Activated effector memory CD4-positive, alpha-beta T cell treated with Interleukin-2 at 50 U/mL for 16 hours (primary cell): ENCODE measurements around the gene UNC13D.

Experiments
- DNase-seq: peaks from one replicate; pipeline ENCODE4 v3.0.0-alpha.2; 2020

Gene UNC13D

DNA sequence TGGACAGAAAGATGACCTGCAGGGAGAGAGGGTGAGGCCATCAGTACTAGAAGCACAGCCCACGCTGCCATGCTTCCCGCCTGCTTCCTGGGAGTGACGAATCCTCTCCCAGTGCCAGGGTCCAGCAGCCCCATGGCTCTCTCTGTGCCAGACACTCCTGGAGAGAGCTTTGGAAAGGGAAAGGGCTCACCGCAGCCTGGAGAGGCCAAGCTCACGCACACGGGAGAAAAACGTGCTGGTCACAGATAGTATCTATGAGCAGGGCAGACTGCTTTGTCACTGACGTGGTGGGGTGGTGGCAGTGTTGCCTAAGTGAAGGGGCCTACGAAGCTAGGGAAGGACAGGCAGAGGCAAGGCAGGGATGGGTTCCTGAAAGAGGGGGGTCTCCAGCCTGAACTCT lies 5.5 kb upstream of the UNC13D start:
- DNase-seq, result no peak

DNA sequence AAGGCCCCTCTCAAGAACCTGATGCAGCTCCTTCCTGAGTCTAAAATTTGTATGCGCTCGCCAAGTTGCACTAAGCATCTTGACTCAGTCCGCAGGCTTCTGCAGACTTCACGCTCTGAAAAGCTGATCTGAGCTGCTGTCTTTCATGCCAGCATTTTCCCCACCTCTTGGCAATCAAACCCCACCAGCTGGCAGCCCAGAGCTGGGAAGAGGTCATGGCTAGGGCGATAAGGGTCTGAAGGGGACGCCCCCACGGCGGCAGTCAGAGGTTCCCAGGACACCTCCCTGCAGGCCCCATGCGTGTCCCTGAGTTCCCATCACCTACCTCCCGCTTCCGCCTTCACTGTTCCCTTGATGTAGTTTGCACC lies 5.1 kb upstream of the UNC13D start:
- no peak for DNase-seq

DNA sequence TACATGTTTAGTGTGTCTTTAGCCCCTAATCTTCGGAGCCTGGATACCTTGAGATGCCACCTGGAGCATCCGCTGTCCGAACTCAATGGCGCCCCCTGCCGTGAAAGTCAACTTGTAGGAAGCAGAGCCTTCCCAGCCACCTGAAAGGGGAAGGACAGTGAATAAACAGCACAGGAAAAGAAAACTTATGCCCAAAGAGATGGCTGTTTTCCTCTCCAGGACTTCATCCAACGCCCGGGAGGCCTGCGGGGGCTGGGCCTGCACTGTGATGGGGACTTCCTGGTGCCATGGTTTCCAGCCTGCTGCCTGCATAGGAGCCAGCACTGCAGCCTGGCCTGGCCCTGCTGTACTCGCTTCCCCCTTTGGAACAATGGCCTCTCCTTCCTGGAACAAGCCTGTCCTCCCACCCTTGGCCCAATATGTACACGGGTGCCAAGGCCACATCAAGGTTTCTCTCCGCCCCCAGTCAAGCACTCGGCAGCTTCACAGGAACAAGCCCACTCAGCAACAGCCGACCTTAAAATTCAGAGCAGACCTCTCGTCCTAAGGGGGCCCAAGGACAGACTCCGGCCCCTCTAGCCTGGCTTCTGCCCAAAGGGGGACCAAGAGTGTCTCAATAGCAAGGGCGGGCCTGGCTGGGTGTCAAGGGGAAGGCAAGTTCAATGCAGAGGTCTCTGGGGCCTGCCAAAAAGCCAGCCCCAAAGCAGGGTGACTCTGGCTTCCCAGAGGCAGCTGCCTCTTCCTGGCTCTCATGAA lies 4.5 kb upstream of the UNC13D start:
- DNase-seq, result peak; percentile 68

DNA sequence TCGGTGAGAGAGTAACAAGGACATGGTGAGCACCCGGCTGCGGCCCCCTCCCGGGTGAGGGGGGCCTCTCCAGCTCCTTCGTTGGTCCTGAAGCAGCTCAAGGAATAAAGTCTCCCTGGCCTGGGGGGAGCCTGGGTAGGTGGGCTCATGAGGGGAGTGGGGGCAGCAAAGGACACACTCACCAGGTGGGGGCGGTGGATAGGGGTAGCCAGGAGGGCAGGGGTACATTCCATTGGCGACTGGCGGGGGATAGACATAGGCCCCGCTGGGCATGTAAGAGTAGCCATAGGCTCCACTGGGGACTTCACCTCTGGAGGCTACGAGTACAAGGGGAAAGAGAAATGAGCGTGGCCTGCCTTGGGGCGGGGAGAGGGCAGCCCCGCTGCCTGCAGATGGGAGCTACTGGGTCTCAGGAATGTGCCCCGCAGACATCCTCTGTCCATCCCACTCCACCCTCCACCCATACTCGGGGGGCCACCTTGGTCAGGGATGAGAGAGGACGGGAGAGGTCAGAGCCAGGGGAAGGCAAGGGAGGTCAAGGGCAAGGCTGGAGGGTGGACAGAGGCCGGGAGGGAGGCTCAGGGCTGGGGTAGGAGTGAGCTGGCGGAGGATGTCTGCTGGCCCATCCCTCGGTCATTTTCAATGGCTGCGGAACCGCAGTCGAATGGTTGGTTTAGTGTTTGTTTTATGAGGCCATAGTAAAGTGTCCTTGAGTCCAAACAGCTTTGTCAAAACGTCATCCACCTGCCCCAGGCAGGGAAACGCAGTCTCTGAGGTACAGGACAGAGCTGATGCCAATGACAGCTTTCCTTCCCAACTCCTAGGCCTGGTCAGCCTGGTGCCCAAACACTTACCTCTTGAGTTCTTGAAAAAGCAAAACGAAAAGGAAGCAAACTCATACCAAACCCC lies 3.7 kb upstream of the UNC13D start:
- DNase-seq, result no peak

DNA sequence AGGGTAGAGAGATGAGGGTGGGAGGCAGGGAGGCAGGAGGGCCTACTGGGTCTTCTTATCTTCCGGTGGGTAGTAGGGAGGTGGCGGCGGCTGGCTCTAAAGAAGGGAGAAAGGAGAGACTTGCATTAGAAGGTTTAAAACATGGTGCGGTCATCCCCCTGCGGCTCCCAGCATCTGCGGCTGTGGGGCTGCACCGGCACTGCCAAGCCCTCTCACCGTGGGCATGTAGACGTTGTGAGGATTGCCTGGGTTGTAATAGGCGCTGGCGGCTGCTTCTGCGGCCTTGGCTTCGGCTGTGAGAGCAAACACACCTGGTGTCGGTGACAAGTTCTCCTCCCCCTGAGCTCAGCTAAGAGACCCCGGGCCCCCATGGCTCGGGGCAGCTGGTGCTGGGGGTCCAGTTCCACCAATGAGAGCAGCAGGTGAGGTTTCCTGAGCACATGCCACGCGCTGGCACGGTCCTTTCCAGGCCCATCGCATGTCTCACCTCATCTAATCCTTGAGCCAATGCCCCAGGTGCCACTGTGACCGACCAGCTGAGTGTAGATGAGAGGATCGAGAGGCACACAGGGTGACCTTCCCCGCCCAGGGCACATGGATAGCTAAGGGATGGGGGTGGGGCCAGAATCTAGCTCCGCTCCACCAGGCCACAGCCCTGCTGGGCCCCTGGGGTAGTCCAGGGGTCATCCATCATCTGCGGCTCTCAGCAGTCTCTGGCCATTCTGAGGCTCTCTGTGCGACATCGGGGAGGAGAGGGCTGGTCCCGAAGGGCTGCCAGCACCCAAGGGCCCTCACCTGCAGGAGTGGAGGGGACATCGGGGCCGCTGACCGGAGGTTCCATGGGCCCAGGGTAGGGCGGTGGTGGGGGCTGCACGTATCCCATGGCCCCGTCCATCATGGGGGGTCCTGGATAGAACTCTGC lies 2.7 kb upstream of the UNC13D start:
- DNase-seq, result no peak

DNA sequence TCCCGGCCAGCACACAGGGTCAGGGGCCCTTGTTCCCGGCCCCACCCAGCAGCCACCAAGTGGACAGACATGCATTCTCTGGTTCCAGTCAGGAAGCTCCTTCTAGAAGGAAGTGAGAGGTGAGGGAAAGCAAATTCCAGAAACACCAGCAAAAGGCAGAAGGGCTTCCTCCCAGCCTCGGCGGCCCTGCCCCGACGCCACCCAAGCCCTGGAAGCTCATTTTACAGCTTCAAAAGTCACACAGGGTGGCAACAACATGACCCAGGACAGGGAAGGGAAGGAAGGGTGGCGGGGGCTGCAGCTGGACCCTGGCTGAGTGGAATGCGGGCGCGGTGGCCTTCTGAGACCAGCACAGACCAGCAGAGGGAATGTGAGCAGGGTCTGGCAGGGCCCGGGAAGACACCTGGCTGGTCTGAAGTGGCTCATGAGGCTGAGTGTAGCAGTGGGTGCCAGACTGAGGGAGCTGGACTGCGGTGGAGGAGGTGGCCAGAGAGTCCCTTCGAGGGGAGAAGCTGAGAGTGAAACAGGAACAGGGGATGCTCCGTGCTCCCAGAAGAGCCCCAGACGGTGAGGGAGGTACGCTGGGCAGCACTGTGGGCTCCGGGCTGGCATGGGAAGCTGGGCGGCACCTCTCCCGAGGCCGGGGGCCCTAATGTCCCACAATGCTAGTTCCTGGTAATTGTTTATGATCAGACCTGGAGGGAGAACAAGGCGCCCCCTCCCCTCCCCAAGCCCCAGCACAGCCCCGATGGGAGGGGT lies 1.9 kb upstream of the UNC13D start:
- DNase-seq, result no peak

DNA sequence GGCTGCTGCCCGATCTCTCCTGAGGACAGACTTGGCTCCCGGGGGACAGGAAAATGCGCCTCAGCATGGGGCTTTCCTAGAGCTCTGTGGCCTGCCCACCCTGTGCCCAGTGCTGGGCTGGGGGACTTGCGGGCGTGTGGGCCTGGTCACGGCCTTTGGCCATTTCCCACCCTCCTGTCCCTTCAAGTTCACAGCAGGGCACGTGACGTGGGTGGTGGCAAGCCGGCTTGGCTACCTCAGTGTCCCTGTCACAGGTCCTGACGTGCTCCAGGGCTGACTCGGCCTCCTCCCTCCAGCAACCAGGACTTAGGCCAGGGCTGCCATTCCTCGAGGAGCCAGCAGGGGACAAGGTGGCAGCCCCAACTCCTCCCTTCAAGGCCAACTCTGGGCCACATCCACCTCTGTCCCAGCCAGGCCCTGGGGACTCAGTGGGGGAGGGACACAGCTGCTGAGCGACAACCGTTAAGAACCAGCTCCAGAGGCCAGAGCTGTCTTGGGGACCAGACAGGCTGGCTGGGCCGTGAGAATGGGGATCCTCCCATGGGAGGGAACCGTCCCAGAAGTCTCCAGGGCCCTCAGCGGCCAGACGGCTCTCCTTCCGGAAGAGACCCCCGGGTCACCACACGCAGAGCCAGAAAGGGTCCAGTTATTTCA lies 981 bp upstream of the UNC13D start:
- peak; percentile 35 for DNase-seq

DNA sequence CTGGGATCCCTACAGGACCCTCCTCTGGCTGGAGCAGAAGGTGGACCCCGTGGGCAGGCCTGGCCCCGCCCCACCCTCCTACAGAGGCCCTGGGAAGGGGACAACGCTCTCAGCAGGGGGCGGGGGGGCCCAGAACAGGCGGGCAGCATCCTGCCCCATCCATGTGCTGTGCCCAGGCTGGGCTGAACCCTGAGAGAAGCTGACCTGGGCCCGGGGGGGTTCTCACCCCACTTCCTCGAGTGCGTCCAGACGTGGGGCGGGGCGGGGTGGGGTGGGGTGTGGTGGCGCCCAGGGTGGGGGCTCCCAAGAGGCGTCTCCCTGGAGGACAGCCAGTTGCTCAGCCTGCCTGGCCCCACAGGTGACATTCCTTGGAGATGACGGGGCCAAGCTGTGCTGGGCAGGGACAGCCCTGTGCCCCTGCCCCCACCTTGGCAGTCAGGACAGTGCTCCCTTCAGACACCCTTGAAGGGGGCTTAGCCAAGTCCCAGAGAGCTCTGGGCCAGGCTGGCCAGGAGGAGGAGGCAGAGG lies 390 bp upstream of the UNC13D start:
- DNase-seq, result no peak

DNA sequence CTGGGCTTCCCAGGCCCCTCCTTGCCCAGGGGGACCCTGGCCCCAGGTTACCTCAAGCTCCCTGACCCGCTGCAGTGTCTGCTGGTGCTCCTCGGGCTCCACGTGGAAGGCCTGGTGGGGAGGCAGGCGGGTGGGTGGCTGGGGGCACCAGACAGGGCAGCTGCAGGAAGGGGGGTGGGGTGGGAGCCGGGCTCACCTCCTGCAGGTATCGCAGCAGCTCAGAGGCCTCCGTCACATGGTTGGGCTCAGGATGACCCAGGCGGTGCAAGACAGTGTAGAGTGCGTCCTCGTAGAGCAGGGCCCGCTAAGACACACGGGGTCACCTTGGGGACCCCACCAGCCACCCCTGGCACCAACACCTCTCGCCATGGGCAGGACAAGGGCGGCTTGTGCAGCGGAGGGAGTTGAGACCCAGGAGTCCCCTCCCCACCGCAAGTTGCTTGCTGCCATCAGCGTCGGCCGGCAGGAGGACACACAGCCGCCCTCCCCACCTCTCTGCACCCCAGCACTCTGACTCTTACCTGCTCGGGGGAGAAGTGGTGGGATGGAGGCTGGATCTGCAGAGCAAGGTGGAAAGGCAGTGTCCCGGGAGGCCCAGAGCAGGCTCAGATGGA lies 1.1 kb downstream of the UNC13D start:
- no peak for DNase-seq

DNA sequence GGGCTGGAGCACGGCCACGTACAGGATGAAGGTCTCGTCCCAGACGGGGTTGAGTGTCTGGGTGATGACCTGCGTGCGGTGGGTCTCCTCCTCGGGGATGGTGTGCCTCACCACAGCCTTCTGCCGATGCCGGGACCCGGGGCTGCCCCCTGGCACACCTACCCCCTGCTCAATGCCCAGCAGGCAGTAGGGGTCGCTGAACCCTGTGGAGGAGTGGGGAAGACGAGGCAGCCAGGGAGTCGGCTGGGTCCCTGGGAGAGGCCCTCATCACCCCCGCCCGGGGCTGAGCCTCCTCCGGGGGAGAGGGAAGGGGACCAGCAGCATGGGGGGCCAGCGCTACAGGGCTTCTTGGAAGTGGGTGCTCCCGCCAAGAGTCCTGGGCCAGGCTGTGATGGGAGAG lies 1.8 kb downstream of the UNC13D start:
- DNase-seq, result no peak

DNA sequence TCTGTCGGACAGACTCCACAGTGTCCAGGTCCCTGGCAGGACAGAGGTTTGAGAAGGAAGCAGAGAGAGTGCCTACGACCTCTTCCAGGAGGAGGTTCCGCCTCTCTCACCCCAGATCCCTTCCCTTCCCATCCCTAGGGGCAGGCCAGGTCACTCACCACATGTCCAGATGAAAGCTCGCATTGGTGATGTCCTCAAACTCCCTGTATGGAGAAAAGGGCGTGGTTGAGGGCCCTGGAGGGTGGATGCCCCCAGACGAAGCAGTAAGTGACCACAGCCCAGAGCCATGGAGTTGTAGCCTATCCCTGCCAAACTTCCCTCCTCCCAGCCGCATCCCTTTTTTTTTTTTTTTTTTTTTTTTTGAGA lies 3.4 kb downstream of the UNC13D start:
- DNase-seq, result no peak

DNA sequence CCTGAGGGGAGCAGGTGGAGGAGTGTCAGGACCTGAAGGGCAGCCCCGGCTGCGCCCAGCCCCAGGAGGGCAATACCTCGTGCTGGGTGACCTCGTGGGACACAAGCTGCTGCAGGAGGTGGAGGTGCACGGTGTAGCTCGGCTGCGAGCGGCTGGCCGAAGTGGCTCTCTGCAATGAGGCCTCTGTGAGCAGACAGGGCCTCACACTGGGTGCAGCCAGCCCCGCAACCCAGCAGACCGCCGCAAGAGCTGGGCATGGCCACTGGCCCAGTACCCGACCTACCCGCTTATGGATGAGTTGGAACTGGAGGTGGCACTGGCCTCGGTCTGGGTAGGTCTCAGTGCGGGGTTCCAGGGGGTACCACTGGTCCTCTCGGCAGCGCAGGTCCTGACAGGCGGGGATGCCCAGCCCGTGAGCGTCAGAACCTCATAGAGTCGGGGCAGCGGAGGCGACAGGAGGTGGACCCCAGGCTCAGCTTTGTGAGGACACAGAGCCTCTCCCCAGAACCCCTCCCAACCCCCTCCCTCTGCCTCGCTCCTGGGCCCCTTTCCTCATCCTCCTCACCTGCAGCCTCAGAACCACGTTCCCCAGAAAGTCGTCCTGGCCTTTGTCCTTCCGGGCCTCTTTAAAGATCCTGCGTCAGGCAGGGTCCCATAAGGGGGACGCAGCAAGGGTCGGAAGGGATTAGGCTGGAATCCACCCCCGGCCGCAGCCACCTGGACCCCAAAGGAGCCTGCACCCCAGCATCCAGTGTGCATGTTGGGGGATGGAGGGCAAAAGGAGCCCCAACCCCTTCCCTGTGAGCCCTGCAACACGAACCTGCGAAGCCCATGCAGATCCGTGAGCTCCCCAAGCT lies 4.0 kb downstream of the UNC13D start:
- DNase-seq, result no peak

DNA sequence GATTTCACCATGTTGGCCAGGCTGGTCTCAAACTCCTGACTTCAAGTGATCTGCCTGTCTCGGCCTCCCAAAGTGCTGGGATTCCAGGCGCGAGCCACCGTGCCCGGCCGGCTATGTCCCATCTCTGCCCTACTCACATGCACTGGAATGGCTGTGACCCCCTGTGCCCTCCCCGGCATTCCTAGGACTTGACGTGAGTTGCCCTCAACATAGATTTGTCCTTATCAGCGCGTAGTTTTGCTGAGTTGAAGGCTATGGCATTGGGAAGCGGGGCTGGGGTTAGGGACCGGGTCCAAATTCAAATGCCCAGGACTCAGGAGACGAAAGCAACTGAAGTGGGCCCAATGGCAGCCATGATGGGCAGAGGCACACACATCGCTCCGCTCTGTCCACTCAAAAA lies 5.8 kb downstream of the UNC13D start:
- DNase-seq, result no peak

DNA sequence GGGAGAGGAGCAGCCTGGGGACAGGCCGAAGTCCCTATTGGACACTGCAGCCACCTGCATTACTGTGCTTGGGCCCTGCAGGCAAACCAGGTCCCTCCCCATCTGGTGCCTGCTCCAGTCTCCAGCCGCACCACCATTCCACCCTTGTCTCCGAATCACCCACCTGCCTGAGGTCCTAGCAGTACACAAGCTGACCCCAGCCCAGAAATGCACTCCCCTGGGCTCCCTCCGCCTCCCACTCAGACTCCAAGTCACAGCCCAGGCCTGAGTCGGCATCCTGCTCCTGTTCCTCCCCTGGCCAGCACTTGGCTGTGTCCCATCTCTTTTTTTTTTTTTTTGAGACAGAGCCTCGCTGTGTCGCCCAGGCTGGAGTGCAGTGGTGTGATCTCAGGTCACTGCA lies 6.3 kb downstream of the UNC13D start:
- no peak for DNase-seq

DNA sequence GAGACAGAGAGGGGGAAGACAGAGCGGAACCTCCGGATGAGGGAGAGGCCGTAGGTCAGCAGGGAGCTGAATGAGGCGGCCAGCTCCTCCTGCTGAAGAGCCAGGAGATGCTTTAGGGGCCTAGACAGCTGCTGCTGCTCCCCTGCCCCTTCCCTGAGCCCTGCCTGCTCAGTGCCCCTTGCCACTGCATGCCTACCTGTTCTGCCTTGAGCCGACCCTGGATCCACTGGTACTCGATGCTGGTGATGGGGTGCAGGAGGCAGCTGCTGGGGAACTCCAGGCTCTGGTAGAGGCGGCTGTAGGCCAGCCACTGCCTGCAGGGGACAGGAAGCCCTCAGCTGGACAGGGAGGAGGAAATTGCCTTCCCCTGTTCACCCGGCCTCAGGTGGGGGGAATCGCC lies 7.6 kb downstream of the UNC13D start:
- DNase-seq, result no peak

DNA sequence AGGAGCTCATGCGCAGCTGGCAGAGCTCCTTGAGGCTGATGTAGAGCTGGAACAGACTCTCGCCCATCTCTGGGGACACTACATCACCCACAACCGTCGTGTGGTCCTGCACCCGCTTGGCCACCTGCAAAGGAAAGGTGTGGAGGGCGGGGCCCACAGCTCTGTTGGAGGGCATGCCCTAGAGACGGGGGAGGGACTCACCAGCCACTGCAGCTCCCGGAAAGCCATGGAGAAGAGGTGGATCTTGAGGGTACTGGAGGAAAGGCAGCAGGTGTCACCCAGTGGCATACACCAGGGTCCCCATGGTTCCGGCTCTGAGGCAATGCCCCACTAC lies 8.6 kb downstream of the UNC13D start:
- no peak for DNase-seq

DNA sequence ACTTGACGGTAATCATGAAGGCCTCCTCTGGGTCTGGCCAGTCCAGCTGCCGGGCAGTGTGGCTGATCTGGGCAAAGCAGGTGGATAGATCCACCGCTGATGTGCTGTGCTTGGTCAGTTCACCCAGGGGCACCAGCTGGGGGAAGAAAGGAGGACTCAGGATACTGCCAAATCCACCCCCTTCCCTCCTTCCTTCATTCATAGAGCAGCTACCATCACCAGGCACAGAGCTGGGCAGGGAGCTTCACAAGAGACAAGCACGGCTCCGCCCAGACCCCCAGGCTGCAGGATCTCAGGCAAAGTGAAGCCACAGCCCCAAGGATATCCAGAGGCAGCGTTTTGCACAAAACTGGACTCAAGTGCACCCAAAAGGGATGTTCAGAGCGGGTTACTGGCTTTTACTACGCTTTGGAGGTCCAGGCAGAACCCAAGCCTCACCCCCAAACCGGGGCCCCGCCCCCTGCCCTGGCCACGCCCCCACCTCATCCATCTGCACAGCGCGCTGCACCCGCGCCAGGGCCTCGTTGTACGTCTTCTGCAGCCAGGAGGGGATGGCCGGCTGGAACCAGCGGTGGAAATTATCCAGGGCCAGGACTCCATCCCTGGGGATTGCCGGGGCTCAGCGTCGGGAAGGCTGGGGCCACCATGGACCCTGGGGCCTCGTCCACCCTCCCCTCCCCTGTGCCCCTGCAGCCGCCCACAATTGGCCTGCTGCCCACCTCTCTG lies 9.1 kb downstream of the UNC13D start:
- no peak for DNase-seq

DNA sequence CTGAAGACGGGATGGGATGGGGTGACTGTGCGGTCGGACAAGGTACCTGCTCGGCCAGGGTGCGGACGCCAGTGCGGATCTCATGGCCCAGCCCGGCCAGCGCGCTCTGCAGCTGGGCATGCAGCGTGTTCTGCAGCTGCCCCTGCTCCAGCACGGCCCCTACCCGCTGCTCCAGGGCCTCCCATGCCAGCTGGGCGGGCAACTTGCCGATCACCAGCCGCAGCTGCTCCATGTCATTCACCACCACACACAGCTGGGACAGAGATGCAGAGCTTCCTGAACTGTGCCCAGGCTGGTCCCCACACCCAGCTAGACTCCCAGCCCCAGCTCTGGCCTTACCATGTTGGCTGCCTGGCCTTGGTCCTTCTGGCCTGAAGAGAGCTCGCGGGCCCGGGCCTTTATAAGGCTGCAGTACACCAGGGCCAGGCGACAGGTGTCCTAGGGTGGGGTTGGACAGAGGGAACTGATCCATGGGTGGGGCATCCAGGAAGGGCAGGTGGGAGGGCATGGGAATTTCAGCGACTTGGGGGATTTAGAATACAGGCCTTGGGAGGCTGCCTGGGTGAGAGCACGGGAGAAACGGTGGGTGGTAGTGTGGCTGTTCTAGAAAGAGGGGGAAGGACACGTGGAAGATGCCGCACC lies 9.8 kb downstream of the UNC13D start:
- no peak for DNase-seq
